WTC11 (cell line): ENCODE measurements around the gene NPAS2. TPM values are rescaled to one million over a fixed set of nuclear protein-coding genes. Genes with fewer than 3 reads are reported as not detected.

Experiments
- ATAC-seq: fragments of 200-7000 bp; cut with Tn5 transposase; 2 replicates; pipeline ENCODE4 v1.10.0; 2021; ENCODE audit warnings: mild to moderate bottlenecking, moderate library complexity
- CTCF ChIA-PET: fragments of 300-600 bp; sonication (Branson Sonifier 250); formaldehyde crosslinking; loops from one replicate; lab custom pipeline; 2021; ENCODE audit warnings: antibody characterized with exemption; lab: Charles Lee
- POLR2A ChIA-PET: fragments of 350-600 bp; sonication (Branson Sonifier 250); formaldehyde crosslinking; loops from one replicate; lab custom pipeline; 2021; ENCODE audit warnings: antibody characterized with exemption; lab: Charles Lee
- DNase-seq: peaks from one replicate; pipeline ENCODE4 v3.0.0; 2021; ENCODE audit warnings: low spot score
- H3K27ac Mint-ChIP-seq: 2 replicates; pipeline ENCODE4 v1.8.0; 2021; ENCODE audit warnings: mixed read lengths
- H3K27me3 Mint-ChIP-seq: 2 replicates; pipeline ENCODE4 v1.8.0; 2021; ENCODE audit warnings: low read depth, mild to moderate bottlenecking, moderate library complexity, mixed read lengths
- H3K36me3 Mint-ChIP-seq: 2 replicates; pipeline ENCODE4 v1.8.0; 2021; ENCODE audit warnings: mixed read lengths
- H3K4me1 Mint-ChIP-seq: 2 replicates; pipeline ENCODE4 v1.8.0; 2022; ENCODE audit warnings: mixed read lengths
- H3K4me3 Mint-ChIP-seq: 2 replicates; pipeline ENCODE4 v1.8.0; 2021; ENCODE audit warnings: mild to moderate bottlenecking, moderate library complexity, mixed read lengths
- H3K9me3 Mint-ChIP-seq: 2 replicates; pipeline ENCODE4 v1.8.0; 2021; ENCODE audit warnings: mixed read lengths
- AR ChIP-seq: fragments of 250-450 bp; sonication (Bioruptor Pico); IDR thresholded peaks from 2 replicates; pipeline ENCODE4 v1.9.0; 2021; ENCODE audit warnings: mild to moderate bottlenecking
- ATF6 ChIP-seq: sonication (generic); formaldehyde crosslinking; IDR thresholded peaks from 2 replicates; pipeline ENCODE4 v1.8.1; 2023; ENCODE audit warnings: mild to moderate bottlenecking, missing genetic modification reagents
- E2F5 ChIP-seq: sonication (generic); formaldehyde crosslinking; IDR thresholded peaks from 2 replicates; pipeline ENCODE4 v1.8.1; 2022; ENCODE audit warnings: mild to moderate bottlenecking, moderate library complexity, missing genetic modification reagents
- ELF4 ChIP-seq: sonication (generic); formaldehyde crosslinking; IDR thresholded peaks from 2 replicates; pipeline ENCODE4 v1.8.1; 2022; ENCODE audit warnings: low read depth, mild to moderate bottlenecking, moderate library complexity, missing genetic modification reagents
- ESRRA ChIP-seq: sonication (generic); formaldehyde crosslinking; IDR thresholded peaks from 2 replicates; pipeline ENCODE4 v1.8.1; 2022; ENCODE audit warnings: mild to moderate bottlenecking, missing genetic modification reagents, borderline replicate concordance
- FOXJ3 ChIP-seq: sonication (generic); formaldehyde crosslinking; IDR thresholded peaks from 2 replicates; pipeline ENCODE4 v1.9.0; 2021; ENCODE audit warnings: missing genetic modification reagents, mild to moderate bottlenecking, borderline replicate concordance
- FOXK1 ChIP-seq: sonication (generic); formaldehyde crosslinking; IDR thresholded peaks from 2 replicates; pipeline ENCODE4 v1.8.0; 2022; ENCODE audit warnings: mild to moderate bottlenecking, moderate library complexity, missing genetic modification reagents
- FOXP1 ChIP-seq: sonication (generic); formaldehyde crosslinking; IDR thresholded peaks from 2 replicates; pipeline ENCODE4 v1.8.0; 2022; ENCODE audit warnings: missing genetic modification reagents, mild to moderate bottlenecking, moderate library complexity, borderline replicate concordance
- GRHL2 ChIP-seq: fragments of 250-450 bp; sonication (Bioruptor Pico); IDR thresholded peaks from 2 replicates; pipeline ENCODE4 v1.8.0; 2022; ENCODE audit warnings: mild to moderate bottlenecking, moderate library complexity; ENCODE audit not compliant: insufficient replicate concordance, severe bottlenecking
- GTF2I ChIP-seq: fragments of 250-450 bp; sonication (Bioruptor Pico); conservative IDR thresholded peaks from 2 replicates; pipeline ENCODE4 v1.4.0; 2021; ENCODE audit warnings: mild to moderate bottlenecking
- IRF2 ChIP-seq: sonication (generic); formaldehyde crosslinking; IDR thresholded peaks from 2 replicates; pipeline ENCODE4 v1.8.0; 2022; ENCODE audit warnings: low read depth, missing genetic modification reagents, borderline replicate concordance
- JUN ChIP-seq: sonication (generic); formaldehyde crosslinking; IDR thresholded peaks from 2 replicates; pipeline ENCODE4 v1.8.0; 2023; ENCODE audit warnings: mild to moderate bottlenecking, missing genetic modification reagents
- MXD4 ChIP-seq: fragments of 250-450 bp; sonication (Bioruptor Pico); IDR thresholded peaks from 2 replicates; pipeline ENCODE4 v1.8.0; 2021; ENCODE audit warnings: mild to moderate bottlenecking, moderate library complexity, borderline replicate concordance
- NR1H2 ChIP-seq: sonication (generic); formaldehyde crosslinking; IDR thresholded peaks from 2 replicates; pipeline ENCODE4 v1.9.0; 2021; ENCODE audit warnings: mild to moderate bottlenecking, moderate library complexity, missing genetic modification reagents
- PRRX2 ChIP-seq: fragments of 250-450 bp; sonication (Bioruptor Pico); IDR thresholded peaks from 2 replicates; pipeline ENCODE4 v1.8.0; 2021; ENCODE audit warnings: mild to moderate bottlenecking
- RORB ChIP-seq: fragments of 250-450 bp; sonication (Bioruptor Pico); IDR thresholded peaks from 2 replicates; pipeline ENCODE4 v1.9.0; 2021; ENCODE audit warnings: mild to moderate bottlenecking
- SOX15 ChIP-seq: fragments of 250-450 bp; sonication (Bioruptor Pico); IDR thresholded peaks from 2 replicates; pipeline ENCODE4 v1.9.0; 2021; ENCODE audit warnings: mild to moderate bottlenecking
- USF2 ChIP-seq: sonication (generic); formaldehyde crosslinking; IDR thresholded peaks from 2 replicates; pipeline ENCODE4 v1.8.1; 2023; ENCODE audit warnings: mild to moderate bottlenecking, missing genetic modification reagents, moderate library complexity
- ZMAT4 ChIP-seq: fragments of 250-450 bp; sonication (Bioruptor Pico); IDR thresholded peaks from 2 replicates; pipeline ENCODE4 v1.9.0; 2021; ENCODE audit warnings: mild to moderate bottlenecking
- ZNF121 ChIP-seq: sonication (generic); formaldehyde crosslinking; IDR thresholded peaks from 2 replicates; pipeline ENCODE4 v1.8.0; 2023; ENCODE audit warnings: missing genetic modification reagents
- ZNF138 ChIP-seq: sonication (generic); formaldehyde crosslinking; conservative IDR thresholded peaks from 2 replicates; pipeline ENCODE4 v1.8.1; 2022; ENCODE audit warnings: mild to moderate bottlenecking, moderate library complexity, missing genetic modification reagents
- ZNF425 ChIP-seq: fragments of 250-450 bp; sonication (Bioruptor Pico); conservative IDR thresholded peaks from 2 replicates; pipeline ENCODE4 v1.9.0; 2021; ENCODE audit warnings: mild to moderate bottlenecking
- total RNA-seq: library from RNA; stranded (reverse); gene quantifications from 3 replicates; pipeline ENCODE4 v1.2.3, GENCODE V29; 2021

NPAS2 gene
- total RNA-seq, 1 experiment from 2014 or later = 2.6 TPM

GRCh38 chr2:100831158-100831750 is 11.3 kb downstream of the NPAS2 start:
- POLR2A ChIA-PET = no interaction called here
- no peak overlapping the region for H3K4me3 Mint-ChIP-seq
- CTCF ChIA-PET = interaction anchor here (0.7 kb wide), 1 partner anchor 39 kb away, joined by 3 read pairs; no protein-coding TSS in a partner anchor
- H3K9me3 Mint-ChIP-seq = peaks cover 17% of the 10 kb centered on the region
- ATAC-seq (no peak), DNase-seq (no peak)
- no peaks in the 10 kb centered on the region for H3K4me1 Mint-ChIP-seq
- no peaks in the 10 kb centered on the region for H3K27me3 Mint-ChIP-seq
- no peak overlapping the region for H3K27ac Mint-ChIP-seq
- no peaks in the 10 kb centered on the region for H3K36me3 Mint-ChIP-seq
- TF ChIP-seq ZNF121 (CRISPR knock-in tag) = no peak
- no peak for TF ChIP-seq USF2 (CRISPR knock-in tag)
- TF ChIP-seq RORB (CRISPR knock-in tag) = no peak
- no peak for TF ChIP-seq MXD4
- TF ChIP-seq JUN (CRISPR knock-in tag) = no peak
- TF ChIP-seq ZNF425 (CRISPR knock-in tag) = no peak
- TF ChIP-seq FOXK1 (CRISPR knock-in tag) = no peak
- no peak for TF ChIP-seq SOX15
- TF ChIP-seq GTF2I = no peak
- no peak for TF ChIP-seq IRF2 (CRISPR knock-in tag)
- TF ChIP-seq GRHL2 = no peak
- no peak for TF ChIP-seq PRRX2 (CRISPR knock-in tag)
- no peak for TF ChIP-seq NR1H2 (CRISPR knock-in tag)
- TF ChIP-seq FOXP1 (CRISPR knock-in tag) = no peak

GRCh38 chr2:100831831-100832230 is 11.9 kb downstream of the NPAS2 start:
- H3K9me3 Mint-ChIP-seq = peaks cover 17% of the 10 kb centered on the region
- CTCF ChIA-PET = interaction anchor here (0.7 kb wide), 1 partner anchor 39 kb away, joined by 3 read pairs; no protein-coding TSS in a partner anchor
- TF ChIP-seq ATF6 (CRISPR knock-in tag) (no peak), FOXJ3 (CRISPR knock-in tag) (no peak), ZNF138 (CRISPR knock-in tag) (no peak), ZMAT4 (CRISPR knock-in tag) (no peak), AR (CRISPR knock-in tag) (no peak), ELF4 (CRISPR knock-in tag) (no peak), ESRRA (CRISPR knock-in tag) (no peak), E2F5 (CRISPR knock-in tag) (no peak), USF2 (CRISPR knock-in tag) (no peak), NR1H2 (CRISPR knock-in tag) (no peak)

More at GRCh38 chr2:100831831-100832230, 11.9 kb downstream of the NPAS2 start:
- DNase-seq = no peak
- Mint-ChIP-seq H3K4me1 (no peaks in the 10 kb centered on the region), H3K36me3 (no peaks in the 10 kb centered on the region), H3K4me3 (no peak overlapping the region), H3K27me3 (no peaks in the 10 kb centered on the region), H3K27ac (no peak overlapping the region)
- no peak for ATAC-seq
- POLR2A ChIA-PET = no interaction called here
